Umbilical cord (tissue), 2 donors: Measurements from ENCODE around the gene CABP1. TPM values are rescaled to one million over a fixed set of nuclear protein-coding genes. Genes with fewer than 3 reads are reported as not detected.
"Not testable (repeated sequence)": the region's sequence is repeated elsewhere in the genome, so short reads cannot be mapped to it uniquely, and the experiment has no call there.

Experiments used
- DNase-seq: peaks from one replicate; pipeline ENCODE4 v3.0.0-alpha.2; 2015; ENCODE audit warnings: low spot score
- total RNA-seq: library from RNA; depleted of rRNA; stranded (reverse); fragments of >200 nt; gene quantifications from one replicate; pipeline ENCODE4 v1.2.3, GENCODE V29; 2014; ENCODE audit warnings: low replicate concordance; ENCODE audit not compliant: insufficient read depth

CABP1 gene
- total RNA-seq = 3.9 TPM

GRCh38 chr12:120639771-120640721 is at the start of gene CABP1:
Gene CABP1, plus strand, starts transcription at chr12:120640626. Its CDS starts 60 bp downstream, at chr12:120640686.
- no peak for DNase-seq

GRCh38 chr12:120590741-120591407 is 49.6 kb upstream of the CABP1 start:
- DNase-seq = no peak

GRCh38 chr12:120592121-120593049 is 48.0 kb upstream of the CABP1 start:
- no peak for DNase-seq

GRCh38 chr12:120596901-120597300 is 43.5 kb upstream of the CABP1 start:
- no peak for DNase-seq

- DNase-seq = no peak
These were observed 42.6 kb upstream of the CABP1 start for GRCh38 chr12:120597861-120598260.

GRCh38 chr12:120598674-120599463 is 41.6 kb upstream of the CABP1 start:
- no peak for DNase-seq

GRCh38 chr12:120599672-120600552 is 40.5 kb upstream of the CABP1 start:
- DNase-seq = no peak

GRCh38 chr12:120602416-120602815 is 38.0 kb upstream of the CABP1 start:
- not testable (repeated sequence) for DNase-seq

GRCh38 chr12:120610560-120610959 is 29.9 kb upstream of the CABP1 start:
- DNase-seq = no peak

- DNase-seq = not testable (repeated sequence)
These were observed 28.9 kb upstream of the CABP1 start for GRCh38 chr12:120611534-120611933.

- no peak for DNase-seq
These were observed 25.6 kb upstream of the CABP1 start for GRCh38 chr12:120614848-120615247.

- not testable (repeated sequence) for DNase-seq
These were observed 23.2 kb upstream of the CABP1 start for GRCh38 chr12:120617193-120617592.

- not testable (repeated sequence) for DNase-seq
These were observed 22.7 kb upstream of the CABP1 start for GRCh38 chr12:120617767-120618166.

- no peak for DNase-seq
These were observed 21.3 kb upstream of the CABP1 start for GRCh38 chr12:120618954-120619615.

GRCh38 chr12:120620624-120621023 is 19.8 kb upstream of the CABP1 start:
- no peak for DNase-seq

- DNase-seq = no peak
These were observed 14.6 kb upstream of the CABP1 start for GRCh38 chr12:120625557-120626419.

- no peak for DNase-seq
These were observed 11.5 kb upstream of the CABP1 start for GRCh38 chr12:120628919-120629318.
